GM18502 (cell line): ENCODE measurements around the gene SMOC2.
"Not testable (repeated sequence)": the region's sequence is repeated elsewhere in the genome, so short reads cannot be mapped to it uniquely, and the experiment has no call there.

Experiments used
- ATAC-seq: cut with Tn5 transposase; IDR thresholded peaks from one replicate; pipeline ENCODE4 v1.9.1; 2021; ENCODE audit warnings: mild to moderate bottlenecking; ENCODE audit not compliant: unreplicated experiment, poor library complexity

Gene SMOC2

GRCh38 chr6:168560126-168560525 is 119.1 kb downstream of the SMOC2 start:
- no peak for ATAC-seq

DNA sequence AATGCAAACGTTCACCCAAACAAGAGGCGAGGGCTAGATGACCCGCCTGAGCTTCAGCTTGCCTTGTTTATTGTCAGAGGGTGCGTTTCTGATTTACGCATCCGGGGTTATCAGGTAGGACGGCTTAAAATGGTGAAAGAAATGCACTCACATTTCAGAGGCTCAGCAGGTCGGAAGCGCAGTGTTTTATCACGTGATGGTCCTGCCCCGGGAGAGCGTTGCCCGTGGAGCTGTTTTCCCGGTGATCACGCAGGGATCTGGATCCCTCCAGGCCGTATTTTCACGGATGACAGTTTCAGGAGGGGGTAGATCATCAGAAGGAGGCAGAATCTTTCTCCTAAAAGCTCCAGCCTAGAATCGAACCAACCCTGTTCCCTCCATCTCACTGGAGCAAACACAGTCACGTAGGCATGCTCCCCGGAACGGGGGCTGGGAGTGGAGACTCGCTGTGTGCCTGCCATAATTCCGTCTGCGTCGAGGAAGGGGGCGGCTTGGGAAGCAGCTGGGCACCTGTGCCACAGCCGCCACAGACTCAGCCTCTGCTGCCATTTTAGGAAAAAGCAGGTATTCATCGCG is 121.7 kb downstream of the SMOC2 start:
- no peak for ATAC-seq

GRCh38 chr6:168563656-168564055 is 122.7 kb downstream of the SMOC2 start:
- no peak for ATAC-seq

GRCh38 chr6:168565112-168565511 is 124.1 kb downstream of the SMOC2 start:
- no peak for ATAC-seq

- no peak for ATAC-seq
These were observed 129.2 kb downstream of the SMOC2 start for GRCh38 chr6:168570211-168570610.

- ATAC-seq: no peak
These were observed 130.3 kb downstream of the SMOC2 start for GRCh38 chr6:168571268-168571667.

DNA sequence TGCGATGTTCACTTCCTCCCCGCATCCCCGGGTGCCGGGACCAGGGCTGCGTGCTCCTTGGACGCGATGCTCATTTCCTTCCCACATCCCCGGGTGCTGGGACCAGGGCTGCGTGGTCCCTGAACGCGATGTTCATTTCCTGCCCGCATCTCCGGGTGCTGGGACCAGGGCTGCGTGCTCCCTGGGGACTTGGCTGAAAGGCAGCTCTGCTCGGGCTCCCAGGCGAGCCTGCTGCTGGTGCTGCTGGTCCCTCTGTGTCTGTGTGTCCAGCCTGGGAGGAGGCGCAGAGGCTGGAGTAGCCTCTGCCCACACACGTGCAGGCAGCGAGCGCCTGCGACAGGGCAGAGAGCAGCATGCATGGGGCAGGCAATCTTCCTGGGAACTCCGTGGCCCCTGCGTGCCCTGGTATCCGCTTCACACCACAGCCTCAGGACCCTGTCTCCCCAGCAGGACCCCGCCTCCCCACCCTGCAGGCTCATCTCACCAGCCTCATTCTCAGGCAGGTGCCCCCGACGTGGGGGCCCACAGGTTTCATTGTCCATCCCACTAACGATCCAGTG is 132.4 kb downstream of the SMOC2 start:
- not testable (repeated sequence) for ATAC-seq

GRCh38 chr6:168574075-168574698 is 133.2 kb downstream of the SMOC2 start:
- no peak for ATAC-seq

- ATAC-seq: no peak
These were observed 133.8 kb downstream of the SMOC2 start for GRCh38 chr6:168574699-168575195.

DNA sequence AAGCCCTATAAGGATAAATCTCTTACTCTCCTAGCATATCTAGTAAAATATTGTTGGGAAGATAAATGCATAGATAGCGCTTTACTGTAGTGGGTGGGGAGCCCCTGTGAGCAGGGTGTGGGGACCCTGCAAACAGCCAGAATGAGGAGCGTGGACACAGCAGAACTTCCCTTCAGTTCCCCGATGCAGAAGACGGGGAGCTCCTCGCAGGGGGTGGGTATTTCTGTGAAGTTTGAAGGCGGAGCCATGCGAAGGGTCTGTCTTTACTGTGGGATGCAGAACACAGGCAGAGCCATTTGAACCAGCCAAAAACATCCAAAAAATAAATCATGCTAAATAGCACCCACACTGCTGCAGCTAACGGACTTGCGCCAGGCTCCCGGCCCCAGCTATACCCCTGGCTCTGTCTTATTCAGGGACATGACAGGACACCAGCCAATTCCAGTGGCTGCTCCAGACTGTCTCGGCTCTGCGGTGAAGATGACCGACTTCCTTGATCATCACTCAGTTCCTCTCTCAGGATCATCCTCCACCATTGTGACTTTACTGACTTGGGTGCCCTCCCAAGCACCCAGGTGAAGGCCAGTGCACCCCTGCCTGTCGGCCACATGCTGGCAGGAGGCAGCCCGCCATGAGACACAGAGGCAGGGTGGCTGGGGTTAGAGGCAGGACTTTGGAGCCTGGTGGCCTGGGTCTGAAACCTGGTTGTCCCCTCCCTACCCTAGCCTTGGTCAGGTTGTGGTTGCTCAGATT is 134.5 kb downstream of the SMOC2 start:
- no peak for ATAC-seq

- no peak for ATAC-seq
These were observed 135.4 kb downstream of the SMOC2 start for GRCh38 chr6:168576388-168576787.

- no peak for ATAC-seq
These were observed 136.5 kb downstream of the SMOC2 start for GRCh38 chr6:168577496-168577895.

- ATAC-seq: no peak
These were observed 137.1 kb downstream of the SMOC2 start for GRCh38 chr6:168578036-168578435.

DNA sequence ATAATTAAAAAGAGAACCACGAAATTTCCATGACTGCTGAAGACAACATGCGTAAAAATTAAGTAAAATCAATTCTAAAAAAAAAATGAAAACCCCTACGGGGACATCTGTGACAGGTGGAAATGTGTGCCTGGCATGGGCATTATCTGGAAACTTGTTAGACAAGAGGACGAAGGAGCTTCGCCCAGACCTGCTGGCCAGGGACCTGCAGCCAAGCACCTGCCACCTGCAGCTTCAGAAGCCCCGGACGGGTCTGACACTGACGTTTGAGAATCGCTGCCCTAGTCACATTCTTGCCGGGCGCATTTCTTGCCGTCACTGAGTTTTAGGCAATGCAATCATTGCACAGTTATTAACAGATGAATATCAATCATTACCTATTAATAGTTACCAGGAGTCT is 140.3 kb downstream of the SMOC2 start:
- no peak for ATAC-seq

DNA sequence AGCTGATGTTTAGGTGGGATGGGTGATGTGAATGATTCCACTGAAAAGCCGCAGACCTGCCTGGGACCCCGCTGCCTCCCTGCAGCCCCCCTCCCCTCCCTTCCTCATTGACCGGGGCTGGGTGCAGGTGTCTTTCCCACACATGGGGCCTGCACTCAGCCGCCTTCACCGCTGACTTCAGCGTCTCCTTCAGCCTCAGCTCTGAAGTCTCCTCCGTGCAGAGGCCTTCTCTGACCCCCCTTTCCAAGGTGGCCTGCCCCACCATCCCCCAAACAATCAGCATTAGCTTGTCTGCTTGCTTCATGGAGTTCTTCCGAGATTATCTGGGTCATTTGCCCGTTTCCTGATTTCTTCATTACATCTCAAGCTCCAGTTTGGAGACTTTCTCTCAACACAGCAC is 140.7 kb downstream of the SMOC2 start:
- ATAC-seq: no peak

DNA sequence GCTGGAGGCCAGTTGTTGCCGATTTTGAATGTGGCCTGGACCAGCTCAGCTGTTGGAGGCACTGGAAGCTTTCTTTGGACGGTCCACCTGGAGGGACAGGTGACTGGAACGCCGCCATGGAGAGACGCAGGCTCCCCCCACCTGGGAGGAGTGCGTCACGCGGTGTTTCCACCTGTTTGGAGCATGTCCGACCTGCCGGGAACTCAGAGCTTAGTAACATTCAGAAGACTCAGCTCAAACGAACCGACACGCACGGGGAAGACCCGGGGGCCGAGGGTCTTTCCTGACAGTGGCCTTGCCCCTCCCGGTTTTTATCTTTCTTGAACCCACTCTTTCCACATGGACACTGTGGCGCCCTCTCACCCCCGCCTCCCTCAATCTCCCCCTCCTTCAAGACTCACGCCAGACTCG is 141.6 kb downstream of the SMOC2 start:
- no peak for ATAC-seq

DNA sequence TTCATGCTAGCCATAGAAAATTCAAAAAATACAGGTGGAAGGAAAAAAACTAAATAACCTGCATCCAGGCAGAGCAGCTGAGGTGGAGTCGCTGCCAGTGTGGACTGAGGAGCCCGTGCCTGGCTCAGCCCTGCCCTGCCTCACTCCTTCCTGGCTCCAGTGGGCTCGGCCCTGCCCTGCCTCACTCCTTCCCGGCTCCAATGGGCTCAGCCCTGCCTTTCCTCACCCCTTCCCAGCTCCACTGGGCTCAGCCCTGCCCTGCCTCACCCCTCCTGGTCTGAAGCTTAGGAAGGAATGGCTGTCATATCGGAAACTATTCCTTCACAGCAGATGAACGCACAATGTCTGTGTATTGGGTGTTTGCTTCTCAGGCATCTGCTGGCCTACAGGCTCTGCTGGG is 142.1 kb downstream of the SMOC2 start:
- ATAC-seq: no peak

DNA sequence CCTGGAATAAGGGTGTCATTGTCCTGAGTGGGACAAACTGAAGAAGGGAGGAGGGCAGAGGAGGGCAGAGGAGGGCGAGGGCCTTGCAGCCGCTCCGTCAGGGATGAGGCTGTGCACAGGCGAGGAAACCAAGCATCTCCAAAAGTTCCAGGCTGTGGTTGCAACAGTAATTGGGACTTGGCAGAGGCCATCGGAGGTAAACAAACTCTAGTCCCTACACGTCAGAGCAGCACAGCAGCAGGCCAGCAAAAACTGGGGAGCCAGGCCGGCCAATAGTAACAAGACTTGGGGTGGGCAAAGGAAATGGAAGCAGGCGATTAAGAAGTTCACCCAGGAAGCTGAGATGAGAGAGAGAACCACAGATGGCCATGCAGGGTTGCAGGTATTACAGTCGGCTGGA is 142.8 kb downstream of the SMOC2 start:
- no peak for ATAC-seq

DNA sequence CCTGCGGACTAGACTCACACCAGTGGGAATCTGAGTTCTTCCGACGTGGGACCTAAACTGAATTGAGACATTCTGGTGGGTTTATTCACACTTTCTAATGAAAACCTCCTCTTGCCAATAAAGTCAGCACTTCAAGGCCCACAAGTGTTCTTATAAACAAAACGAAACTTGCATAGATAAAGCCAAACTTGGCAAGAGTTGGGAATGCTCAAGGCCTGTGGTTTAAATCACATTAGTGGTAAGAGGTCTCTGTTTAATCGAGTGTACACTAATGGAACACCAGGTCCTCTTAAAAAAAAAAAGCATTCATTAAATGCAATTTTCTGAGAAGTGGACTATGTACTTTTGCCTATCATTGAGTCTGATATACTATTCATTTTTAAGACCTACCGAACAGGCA is 143.3 kb downstream of the SMOC2 start:
- ATAC-seq: no peak

GRCh38 chr6:168584671-168585070 is 143.7 kb downstream of the SMOC2 start:
- ATAC-seq: no peak

- ATAC-seq: no peak
These were observed 144.5 kb downstream of the SMOC2 start for GRCh38 chr6:168585441-168585840.
